ENCODE measurements around the gene MAGEA8.
"Not testable (repeated sequence)": the region's sequence is repeated elsewhere in the genome, so short reads cannot be mapped to it uniquely, and the experiment has no call there.

MAGEA8 gene

GRCh38 chrX:149908308-149908707 lies 27.3 kb downstream of the MAGEA8 start:
- DNase-seq: no peak

DNA sequence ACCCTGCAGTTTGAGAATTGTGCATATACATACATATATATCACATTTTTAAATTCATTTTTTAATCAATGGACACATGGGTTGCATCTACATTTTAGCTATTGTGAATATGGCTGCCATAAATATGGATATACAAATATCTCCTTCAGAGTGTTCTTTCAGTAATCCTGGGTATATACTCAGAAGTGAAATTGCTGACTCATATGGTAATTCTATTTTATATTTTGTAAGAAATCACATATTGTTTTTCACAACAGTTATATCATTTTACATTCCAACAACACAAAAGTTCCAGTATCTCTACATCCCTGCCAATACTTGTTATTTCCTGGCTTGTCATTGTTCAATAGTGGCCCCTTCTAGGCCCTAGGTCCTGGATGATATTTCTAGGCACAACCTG lies 27.7 kb downstream of the MAGEA8 start:
- DNase-seq: no peak

DNA sequence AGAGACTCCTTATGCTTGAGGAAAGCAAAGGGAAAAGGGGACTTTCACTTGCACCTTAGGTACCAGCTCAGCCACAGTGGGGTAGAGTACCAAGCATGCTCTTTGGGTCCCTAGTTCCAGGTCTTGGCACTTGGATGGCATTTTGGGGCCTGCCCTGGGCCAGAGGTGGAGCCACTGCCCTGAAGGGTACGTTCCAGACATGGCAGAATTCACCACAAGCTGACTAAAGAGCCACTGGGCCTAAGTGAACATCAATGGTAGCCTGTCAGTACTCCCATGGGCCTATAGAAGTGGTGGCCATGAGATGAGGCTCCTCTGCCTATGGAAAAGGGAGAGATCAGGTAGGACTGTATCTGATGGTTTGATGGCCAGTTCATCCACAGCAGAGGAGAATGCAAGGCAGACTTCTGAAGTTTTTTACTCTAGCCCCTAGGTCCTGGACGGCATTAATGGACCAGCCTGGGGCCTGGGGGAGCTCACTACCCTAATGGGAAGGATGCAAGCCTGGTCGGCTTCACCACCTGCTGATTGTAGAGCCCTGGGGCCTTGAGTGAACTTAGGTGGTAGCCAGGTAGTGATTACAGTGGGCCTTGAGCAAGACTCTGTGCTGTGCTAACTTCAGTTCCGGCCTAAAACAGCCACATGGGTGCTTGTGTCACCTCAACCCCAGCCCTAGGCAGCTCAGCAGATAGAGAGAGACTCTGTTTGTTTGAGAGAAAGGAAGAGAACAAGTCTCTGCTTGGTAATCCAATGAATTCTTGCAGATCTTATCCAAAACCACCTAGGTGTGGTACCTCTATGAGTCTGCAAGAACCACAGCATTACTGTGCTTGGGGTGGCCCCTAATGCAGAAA lies 28.6 kb downstream of the MAGEA8 start:
- peak; percentile 52 for DNase-seq

GRCh38 chrX:149910178-149910695 lies 29.3 kb downstream of the MAGEA8 start:
- no peak for DNase-seq

- peak; percentile 52 for DNase-seq
Measured at GRCh38 chrX:149916745-149917392, 35.9 kb downstream of the MAGEA8 start.

GRCh38 chrX:149923836-149924235 lies 42.9 kb downstream of the MAGEA8 start:
- not testable (repeated sequence) for DNase-seq

DNA sequence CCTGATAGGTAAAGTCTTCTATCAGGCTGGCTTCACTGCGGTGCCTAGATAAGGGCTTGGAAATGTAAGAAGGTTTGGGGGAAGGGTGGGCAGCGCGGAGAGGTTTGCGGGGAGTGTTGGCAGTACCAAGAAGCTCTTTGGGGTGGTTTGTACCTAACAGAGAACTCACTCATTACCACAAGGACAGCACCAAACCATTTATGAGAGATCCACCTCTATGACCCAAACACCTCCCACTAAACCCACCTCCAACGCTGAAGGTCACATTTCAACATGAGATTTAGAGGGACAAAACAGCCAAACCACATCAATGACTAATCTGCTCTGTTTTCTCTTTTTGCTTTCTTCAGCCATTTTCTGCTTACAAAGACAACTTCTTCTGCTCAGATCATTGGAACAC lies 43.5 kb downstream of the MAGEA8 start:
- DNase-seq: not testable (repeated sequence)

GRCh38 chrX:149927245-149927963 lies 46.4 kb downstream of the MAGEA8 start:
- not testable (repeated sequence) for DNase-seq

DNA sequence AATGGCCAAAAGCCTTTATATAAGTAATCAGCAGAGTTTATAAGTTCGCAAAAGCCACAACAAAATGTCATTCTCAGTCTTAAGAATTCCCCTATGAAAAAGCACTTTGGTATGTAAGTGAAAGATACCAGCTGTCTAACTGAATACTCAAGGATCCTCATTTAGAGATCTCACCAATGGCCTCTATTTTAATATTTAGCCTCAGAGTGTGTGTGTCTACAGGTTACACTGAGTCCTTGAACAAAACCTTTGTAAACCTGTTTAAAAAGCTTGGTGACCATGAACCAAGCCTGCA lies 46.9 kb downstream of the MAGEA8 start:
- DNase-seq: not testable (repeated sequence)

DNA sequence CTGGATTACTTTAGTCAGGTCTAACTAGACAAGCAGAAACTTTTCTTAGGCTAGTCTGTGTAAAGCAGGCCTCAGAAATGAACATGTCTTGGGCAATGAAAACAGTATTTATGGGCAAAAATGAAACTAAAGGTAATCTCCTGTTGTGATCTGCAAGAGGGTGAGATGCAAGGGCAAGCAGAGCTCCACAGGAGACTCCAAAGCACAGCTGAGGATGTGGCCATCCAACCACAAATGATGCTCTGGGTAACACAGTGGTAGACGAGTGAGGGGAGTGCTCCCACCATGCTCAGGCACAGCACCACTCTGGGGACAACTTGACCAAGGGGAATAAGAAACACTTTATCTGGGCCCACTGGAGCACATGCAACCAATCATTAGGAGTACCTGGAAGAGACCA lies 47.7 kb downstream of the MAGEA8 start:
- not testable (repeated sequence) for DNase-seq

GRCh38 chrX:149929400-149929799 lies 48.4 kb downstream of the MAGEA8 start, which contains the start of gene HSFX4:
TSS of gene HSFX4 (plus strand) at chrX:149929573. CDS start at chrX:149929645, 72 bp downstream.
- DNase-seq: not testable (repeated sequence)

- DNase-seq: not testable (repeated sequence)
Measured at GRCh38 chrX:149931355-149931754, 50.4 kb downstream of the MAGEA8 start.

DNA sequence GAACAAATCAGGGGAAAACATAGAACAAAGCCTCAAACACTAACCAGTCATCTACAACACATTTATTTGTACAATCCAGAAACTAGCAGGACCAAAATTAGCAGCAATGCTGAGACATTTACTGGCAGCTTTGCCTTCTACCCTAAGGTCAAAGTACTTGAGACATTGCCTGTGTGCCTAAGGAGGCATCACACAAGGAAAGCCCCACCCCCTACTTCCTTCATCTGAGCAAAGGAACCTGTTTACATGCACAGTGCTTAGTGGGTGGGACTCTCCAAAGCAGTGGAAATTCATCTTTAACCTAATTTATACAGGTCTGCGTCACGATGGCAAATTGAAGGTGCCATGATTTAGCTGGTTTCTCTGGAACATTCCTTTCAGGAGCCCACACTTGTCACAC lies 51.2 kb downstream of the MAGEA8 start:
- DNase-seq: not testable (repeated sequence)

DNA sequence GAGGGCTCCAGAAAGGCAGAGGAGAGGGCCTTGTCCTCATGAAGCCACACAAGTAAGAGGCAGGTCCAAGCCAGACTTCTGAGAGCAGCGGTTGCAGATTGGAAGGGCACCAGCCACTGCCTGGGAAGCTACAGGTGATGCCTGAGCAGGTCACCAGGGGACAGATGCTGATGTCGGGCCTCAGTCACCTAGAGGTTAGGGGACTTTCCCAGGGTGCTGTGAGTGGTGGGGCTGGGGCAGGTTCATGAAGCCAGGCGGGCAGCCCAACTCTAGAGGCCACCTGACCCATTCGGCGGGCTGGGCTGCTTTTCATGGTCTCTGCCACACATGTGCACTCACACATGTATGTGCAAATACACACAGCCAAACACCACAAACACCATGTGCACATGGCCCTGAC lies 52.0 kb downstream of the MAGEA8 start:
- DNase-seq: not testable (repeated sequence)

- DNase-seq: not testable (repeated sequence)
Measured at GRCh38 chrX:149933547-149933946, 52.6 kb downstream of the MAGEA8 start.
